ENCODE measurements around the gene IL16.

Gene IL16

DNA sequence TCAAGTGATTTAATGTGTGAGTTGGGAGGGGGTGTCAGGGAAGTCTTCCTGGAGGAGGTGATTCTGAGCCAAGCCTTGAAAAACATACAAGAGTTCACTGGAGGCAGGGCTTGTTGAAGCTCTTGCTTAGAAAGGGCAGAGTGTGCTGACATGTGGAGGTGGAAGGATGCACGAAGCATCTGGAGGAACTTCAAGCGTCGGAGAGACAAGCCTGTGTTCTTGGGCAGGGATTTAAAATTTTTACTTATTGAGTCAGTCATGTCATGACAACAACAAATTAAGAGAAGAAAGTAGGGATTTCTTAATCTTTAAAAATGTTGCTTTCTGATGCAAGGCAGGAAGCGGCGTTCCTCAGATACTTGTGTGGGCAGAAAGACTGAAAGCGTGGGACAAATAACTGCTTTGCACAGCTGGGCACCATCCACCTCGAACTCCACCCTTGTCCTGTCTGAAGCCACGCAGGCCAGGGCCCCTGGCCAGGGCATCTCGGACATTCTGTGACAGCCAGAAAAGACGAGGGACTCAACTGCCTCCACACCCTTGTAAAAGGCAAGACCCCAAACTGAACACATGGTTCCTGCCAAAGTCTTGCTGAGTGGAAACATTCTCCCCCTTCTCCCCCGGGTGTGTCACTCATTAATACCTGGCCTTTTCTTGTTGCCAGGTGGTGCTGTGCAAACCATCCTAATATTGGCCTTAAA lies 6.9 kb upstream of the IL16 start:
- Histone ChIP-seq H3K27me3 (no peaks in the 10 kb centered on the region), H3K9me3 (no peaks in the 10 kb centered on the region), H3K4me1 (peaks cover 0 to 18% (median 3%) of the 10 kb centered on the region in 4 donors), H3K36me3 (no peaks in the 10 kb centered on the region), H3K4me3 (no peak overlapping the region), H3K27ac (peak overlapping the region; percentile 42 to 59)
- DNase-seq: peak; percentile 81 to 87
- intact Hi-C loops (cut with DNase I; ENCODE audit: low total_unique reads): no loop called here
- TF ChIP-seq, protein P1, sequence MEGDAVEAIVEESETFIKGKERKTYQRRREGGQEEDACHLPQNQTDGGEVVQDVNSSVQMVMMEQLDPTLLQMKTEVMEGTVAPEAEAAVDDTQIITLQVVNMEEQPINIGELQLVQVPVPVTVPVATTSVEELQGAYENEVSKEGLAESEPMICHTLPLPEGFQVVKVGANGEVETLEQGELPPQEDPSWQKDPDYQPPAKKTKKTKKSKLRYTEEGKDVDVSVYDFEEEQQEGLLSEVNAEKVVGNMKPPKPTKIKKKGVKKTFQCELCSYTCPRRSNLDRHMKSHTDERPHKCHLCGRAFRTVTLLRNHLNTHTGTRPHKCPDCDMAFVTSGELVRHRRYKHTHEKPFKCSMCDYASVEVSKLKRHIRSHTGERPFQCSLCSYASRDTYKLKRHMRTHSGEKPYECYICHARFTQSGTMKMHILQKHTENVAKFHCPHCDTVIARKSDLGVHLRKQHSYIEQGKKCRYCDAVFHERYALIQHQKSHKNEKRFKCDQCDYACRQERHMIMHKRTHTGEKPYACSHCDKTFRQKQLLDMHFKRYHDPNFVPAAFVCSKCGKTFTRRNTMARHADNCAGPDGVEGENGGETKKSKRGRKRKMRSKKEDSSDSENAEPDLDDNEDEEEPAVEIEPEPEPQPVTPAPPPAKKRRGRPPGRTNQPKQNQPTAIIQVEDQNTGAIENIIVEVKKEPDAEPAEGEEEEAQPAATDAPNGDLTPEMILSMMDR (IDR thresholded peaks at IDR 0.05): no peak

DNA sequence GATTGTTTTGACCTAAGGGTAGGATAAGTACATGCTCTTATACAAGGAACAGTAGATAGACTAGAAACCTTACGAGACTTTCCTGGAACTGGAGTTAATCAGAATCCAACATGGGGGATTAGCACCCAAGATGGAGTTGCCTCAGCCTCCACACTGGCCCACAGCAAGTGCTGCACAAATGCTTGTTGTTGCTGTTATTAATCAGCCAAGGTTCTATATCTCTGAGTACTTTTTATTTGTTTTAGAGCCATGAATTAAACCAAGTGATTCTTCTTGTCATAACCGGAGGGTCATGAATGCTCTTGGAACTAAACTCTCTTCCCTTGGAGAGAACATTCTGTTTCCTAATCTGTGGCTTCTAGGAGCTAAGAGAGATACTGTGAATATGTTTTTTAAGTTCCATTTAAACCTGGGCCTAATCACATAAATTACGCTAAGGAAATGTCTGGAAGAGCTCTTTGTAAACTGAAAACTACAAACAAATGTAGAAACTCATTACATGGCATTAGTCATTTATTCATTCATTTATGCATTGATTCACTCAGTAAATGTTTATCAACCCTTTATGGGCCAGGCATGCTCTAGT lies 5.7 kb upstream of the IL16 start:
- no peak overlapping the region for H3K4me3 ChIP-seq
- TF ChIP-seq, protein P1 (IDR thresholded peaks at IDR 0.05): no peak
- H3K27ac ChIP-seq: peak overlapping the region; percentile 42 to 59
- intact Hi-C loops (cut with DNase I; ENCODE audit: low total_unique reads): no loop called here
- peaks cover 0 to 24% (median 3%) of the 10 kb centered on the region in 4 donors for H3K4me1 ChIP-seq
- H3K36me3 ChIP-seq: no peaks in the 10 kb centered on the region
- H3K27me3 ChIP-seq: no peaks in the 10 kb centered on the region
- DNase-seq: no peak
- no peaks in the 10 kb centered on the region for H3K9me3 ChIP-seq

- no peaks in the 10 kb centered on the region for H3K36me3 ChIP-seq
- intact Hi-C loops (cut with DNase I; ENCODE audit: low total_unique reads): no loop called here
- DNase-seq: no peak
- peaks cover 0 to 24% (median 3%) of the 10 kb centered on the region in 4 donors for H3K4me1 ChIP-seq
- TF ChIP-seq, protein P1 (IDR thresholded peaks at IDR 0.05): no peak
- H3K27ac ChIP-seq: peak overlapping the region; percentile 41 to 42
- no peak overlapping the region for H3K4me3 ChIP-seq
- no peaks in the 10 kb centered on the region for H3K9me3 ChIP-seq
- H3K27me3 ChIP-seq: no peaks in the 10 kb centered on the region
These were observed 5.0 kb upstream of the IL16 start for GRCh38 chr15:81191701-81192100.

- H3K4me1 ChIP-seq: peaks cover 0 to 20% (median 3%) of the 10 kb centered on the region in 4 donors
- H3K36me3 ChIP-seq: no peaks in the 10 kb centered on the region
- no peak for DNase-seq
- no peak overlapping the region for H3K4me3 ChIP-seq
- TF ChIP-seq, protein P1 (IDR thresholded peaks at IDR 0.05): no peak
- H3K27me3 ChIP-seq: no peaks in the 10 kb centered on the region
- intact Hi-C loops (cut with DNase I; ENCODE audit: low total_unique reads): no loop called here
- no peak overlapping the region for H3K27ac ChIP-seq
- H3K9me3 ChIP-seq: no peaks in the 10 kb centered on the region
These were observed 2.0 kb upstream of the IL16 start for GRCh38 chr15:81194723-81195122.

DNA sequence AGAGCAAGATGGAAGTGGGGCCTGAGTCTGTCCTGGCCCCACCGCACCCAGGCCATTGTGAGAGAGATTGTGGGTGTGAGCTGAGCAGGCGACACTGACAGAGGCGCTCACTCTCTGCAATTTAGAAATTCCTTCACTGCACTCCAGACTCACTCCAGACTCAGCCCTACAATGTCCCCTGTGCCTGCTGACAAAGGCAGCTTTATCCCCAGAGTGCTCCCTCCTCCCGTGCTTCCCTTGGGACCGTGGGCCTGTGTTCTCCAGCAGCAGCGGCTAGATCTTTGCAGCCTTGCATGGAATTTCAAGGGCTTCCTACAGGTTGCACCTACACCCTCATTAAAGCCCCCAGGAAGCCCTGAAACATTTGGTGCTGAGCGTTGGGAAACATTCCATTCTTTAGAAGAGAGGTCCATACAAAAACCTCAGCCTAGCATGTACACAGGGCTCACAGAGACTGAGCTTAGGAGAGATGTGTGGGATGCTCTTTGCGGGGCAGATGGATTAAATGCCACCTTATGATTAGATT lies 1.3 kb upstream of the IL16 start:
- H3K4me1 ChIP-seq: peaks cover 0 to 16% (median under 1%) of the 10 kb centered on the region in 4 donors
- no peaks in the 10 kb centered on the region for H3K27me3 ChIP-seq
- no peaks in the 10 kb centered on the region for H3K36me3 ChIP-seq
- TF ChIP-seq, protein P1 (IDR thresholded peaks at IDR 0.05): no peak
- H3K4me3 ChIP-seq: no peak overlapping the region
- intact Hi-C loops (cut with DNase I; ENCODE audit: low total_unique reads): no loop called here
- H3K27ac ChIP-seq: no peak overlapping the region
- no peaks in the 10 kb centered on the region for H3K9me3 ChIP-seq
- no peak for DNase-seq

All from tibial artery (tissue), 4 donors.